HTR-8/SVneo (cell line): Measurements from ENCODE around the gene AFF2.

ENCODE experiments used
- DNase-seq: peaks from one replicate; pipeline ENCODE4 v3.0.0; 2011; ENCODE audit warnings: low spot score, mixed read lengths; ENCODE audit not compliant: insufficient read length
- FAIRE-seq: peaks from 2 replicates; lab custom pipeline; 2011; peaks lifted over from hg19 to GRCh38; lab: Jason Lieb, UNC

AFF2 gene

GRCh38 chrX:148535639-148536038, 35.2 kb downstream of the AFF2 start:
- no peak for FAIRE-seq
- DNase-seq, result no peak

DNA sequence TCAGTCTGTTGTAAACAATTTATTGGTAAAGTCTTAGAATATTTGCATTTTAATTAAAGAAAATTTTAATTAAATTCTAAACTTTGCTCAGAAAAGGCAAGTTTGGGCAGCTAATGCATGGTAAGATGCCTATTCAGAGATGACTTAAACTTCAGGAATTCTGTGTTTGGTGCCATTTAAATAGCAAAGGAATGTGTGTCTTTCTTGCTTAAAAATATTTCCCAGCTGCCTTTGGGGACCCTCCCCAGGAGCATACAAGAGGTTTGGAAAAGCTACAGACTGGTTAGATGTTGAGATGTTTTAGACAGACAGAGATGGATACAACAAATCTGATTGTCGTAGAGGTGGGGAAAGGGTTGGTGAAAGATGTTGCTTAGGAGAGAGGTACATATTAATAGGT, 36.5 kb downstream of the AFF2 start:
- FAIRE-seq (no peak), DNase-seq (no peak)

- DNase-seq (no peak), FAIRE-seq (no peak)
Measured at GRCh38 chrX:148537556-148538182, 37.3 kb downstream of the AFF2 start.

DNA sequence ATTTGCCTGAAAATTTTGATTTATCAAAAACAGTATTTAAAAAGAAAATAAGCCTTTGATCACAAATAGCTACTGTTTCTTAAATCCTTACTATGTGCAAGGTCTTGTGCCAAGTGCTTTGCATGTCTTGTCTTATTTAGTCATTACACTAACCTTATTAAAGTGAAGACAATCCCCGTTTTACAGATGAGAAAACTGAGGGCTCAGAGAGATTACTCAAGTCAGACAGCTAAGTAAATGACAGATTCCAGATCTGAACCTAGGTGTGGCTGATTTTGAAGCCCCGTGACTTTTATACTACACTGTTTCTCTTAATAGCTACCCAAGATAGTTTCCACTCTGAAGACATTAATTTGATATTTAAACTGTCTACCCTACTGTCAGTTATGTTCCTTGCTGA, 38.2 kb downstream of the AFF2 start:
- FAIRE-seq (no peak), DNase-seq (no peak)

DNA sequence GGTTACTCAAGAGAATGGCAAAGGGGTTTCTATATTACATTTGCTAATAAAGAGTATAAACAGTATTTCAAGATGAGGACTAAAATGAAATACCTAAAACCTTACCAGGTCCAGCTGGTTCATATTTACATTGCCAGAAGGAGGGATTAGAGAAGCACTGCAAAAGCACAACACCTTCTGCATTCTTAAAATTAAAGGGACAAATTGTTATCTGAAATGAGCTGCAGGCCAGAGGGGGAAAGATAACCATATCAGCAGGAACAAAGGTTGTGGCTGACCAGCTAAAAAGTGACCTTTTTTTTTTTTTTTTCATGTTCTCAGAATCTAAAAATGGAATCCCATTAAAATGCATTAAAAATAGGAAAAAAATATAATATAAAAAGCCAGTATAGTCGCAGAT, 39.7 kb downstream of the AFF2 start:
- no peak for DNase-seq
- FAIRE-seq, result no peak

DNA sequence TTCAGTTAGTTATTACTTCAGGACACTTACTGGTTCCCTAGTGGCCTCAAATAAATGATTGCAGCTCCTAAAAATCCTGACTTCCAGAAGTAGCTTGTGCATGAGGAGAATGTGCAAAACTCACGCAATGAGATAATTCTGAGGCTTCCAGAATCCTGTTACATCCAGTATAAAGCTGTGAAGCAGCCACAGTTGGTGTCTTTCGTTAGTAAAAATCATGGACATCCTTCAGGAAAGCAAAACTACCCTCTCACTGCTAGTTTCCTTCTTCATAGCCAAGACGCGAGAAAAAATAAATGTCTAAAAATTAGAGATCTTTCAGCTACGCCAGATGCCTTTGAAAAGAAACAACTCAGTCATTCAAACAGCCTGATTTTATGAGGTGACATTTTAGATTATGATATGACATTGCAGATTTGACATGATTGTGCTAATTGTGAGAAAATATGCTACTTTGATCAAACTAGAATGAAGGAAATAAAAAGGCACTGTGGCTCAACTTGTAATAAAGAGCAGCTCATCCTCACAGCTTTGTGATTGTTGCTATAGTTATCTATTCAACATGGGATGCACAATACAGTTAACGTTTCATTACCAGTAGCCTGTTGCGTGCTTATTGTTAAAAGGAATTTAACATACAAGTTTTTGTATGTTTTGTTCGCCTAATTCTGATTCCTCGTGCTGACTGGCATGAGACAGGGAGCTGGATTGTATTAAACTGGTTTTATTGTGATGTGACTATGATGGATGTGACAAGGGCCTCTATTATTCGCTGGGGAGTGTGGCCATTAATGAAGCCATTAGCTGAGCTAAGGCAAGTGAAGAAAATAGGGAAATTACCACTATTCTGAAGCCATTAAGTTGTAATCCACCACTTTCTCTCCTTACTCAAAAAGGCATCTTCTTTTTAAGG, 40.5 kb downstream of the AFF2 start:
- FAIRE-seq (no peak), DNase-seq (no peak)

DNA sequence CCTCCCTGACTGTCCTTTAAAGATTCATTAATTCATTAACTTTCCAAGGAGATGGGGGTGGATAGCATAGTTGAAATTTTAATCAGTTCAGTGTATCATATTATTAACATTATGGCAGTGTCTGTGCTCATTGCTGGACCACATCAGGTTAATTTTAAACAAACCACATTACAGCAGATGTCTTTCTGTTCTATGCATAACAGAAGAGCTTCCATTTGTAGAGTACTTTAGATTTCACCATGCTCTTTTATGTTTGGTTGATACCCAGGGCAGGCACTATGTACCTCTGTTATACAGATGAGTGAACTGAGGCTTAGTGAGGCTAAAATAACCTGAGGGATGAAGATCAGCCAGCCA, 41.1 kb downstream of the AFF2 start:
- FAIRE-seq (no peak), DNase-seq (no peak)

GRCh38 chrX:148542481-148543255, 42.3 kb downstream of the AFF2 start:
- FAIRE-seq, result no peak
- no peak for DNase-seq

GRCh38 chrX:148552775-148553174, 52.4 kb downstream of the AFF2 start:
- DNase-seq (no peak), FAIRE-seq (no peak)

- no peak for DNase-seq
- no peak for FAIRE-seq
Measured at GRCh38 chrX:148555101-148555500, 54.7 kb downstream of the AFF2 start.

- no peak for FAIRE-seq
- no peak for DNase-seq
Measured at GRCh38 chrX:148555571-148556243, 55.3 kb downstream of the AFF2 start.

DNA sequence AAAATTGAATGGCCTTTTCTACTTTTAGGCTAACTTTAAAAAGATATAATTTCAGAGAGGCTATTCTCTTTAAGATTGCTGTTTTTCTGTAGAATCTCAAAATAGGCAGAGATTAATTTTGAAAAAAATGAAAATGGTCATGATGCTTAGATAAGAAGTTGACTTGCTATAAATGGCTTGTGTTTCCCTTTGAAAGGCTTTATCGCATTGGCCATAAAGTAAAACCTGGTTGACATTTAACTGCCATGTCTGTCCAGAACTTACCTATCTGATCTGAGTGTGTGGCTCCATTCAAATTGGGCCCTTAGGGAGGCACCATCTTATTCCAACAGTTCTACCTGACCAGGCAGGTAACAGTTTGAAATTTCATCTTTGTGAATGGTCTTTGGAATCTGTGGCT, 56.1 kb downstream of the AFF2 start:
- no peak for DNase-seq
- FAIRE-seq, result no peak

- DNase-seq (no peak), FAIRE-seq (no peak)
Measured at GRCh38 chrX:148562846-148563245, 62.4 kb downstream of the AFF2 start.

GRCh38 chrX:148567229-148567628, 66.8 kb downstream of the AFF2 start:
- no peak for FAIRE-seq
- peak; percentile 0 for DNase-seq

DNA sequence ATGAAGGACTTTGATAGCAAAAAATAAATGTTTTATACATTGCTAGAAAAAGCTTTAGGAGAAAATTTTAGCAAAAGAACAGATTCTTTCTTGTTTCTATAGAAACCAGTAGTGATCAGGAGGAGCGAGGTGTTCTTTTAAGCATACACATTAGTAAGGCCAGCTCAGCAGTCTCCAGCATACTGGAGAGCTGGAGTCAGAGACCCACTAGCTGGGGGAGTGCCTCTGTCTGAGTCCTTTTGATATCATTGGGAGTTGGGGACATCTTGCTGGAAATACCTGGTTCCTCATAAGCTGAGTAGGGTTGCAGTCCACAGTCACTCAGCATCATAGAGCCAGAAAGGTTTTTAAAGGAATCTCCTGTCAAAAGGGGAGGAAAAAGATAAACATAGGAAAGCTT, 67.4 kb downstream of the AFF2 start:
- no peak for DNase-seq
- FAIRE-seq, result no peak

DNA sequence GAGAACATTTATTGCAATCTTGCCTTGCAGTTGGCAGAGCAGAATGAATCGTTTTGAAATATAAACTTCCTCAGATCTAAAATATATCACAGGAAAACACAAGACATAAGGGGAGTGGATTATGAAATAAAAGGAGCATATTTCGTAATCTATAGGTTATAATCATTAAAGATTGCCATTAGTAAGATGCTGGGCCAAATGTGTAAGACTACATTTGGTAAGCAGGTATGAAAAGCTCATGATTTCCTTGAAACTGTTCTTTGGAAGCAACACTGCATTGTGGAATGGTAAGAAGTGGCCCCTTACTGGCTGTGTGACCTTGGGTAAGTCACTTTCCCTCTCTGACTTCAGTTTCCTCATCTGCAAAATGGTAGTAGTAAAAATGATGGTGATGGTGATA, 68.3 kb downstream of the AFF2 start:
- no peak for FAIRE-seq
- no peak for DNase-seq

DNA sequence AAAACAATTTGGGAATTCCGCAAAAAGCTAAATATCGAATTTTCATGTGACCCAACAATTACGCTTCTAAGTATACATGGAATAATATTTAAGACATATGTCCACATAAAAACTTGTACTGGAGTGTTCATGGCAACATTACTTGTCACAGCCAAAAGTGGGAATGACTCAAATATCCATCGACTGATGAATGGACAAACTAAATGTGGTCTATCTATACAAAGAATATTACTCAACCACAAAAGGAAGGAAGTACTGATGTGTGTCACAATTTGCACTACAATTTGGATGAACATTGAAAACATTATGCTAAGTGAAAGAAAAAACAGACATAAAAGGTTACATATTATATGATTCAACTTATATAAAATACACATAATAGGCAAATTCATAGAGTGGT, 71.9 kb downstream of the AFF2 start:
- FAIRE-seq (no peak), DNase-seq (no peak)

DNA sequence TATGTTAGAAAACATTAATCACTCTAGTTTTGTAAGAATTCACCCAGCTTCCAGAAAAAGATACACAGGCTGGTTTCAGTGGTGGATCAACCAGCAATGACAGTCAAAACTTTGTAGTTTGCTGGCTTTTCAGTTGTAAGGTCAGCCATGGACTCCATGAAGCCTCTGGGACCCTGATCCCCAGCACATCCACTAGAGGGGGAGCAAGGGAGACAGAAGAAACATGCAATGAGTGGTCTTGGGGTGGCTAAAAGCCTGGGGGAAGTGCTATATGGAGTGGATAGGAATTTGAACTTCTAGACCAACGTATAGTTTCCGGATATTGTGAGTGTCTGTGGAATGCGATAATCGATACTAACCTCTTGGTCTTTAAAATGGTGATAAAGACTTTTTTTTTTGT, 72.7 kb downstream of the AFF2 start:
- DNase-seq (no peak), FAIRE-seq (no peak)

DNA sequence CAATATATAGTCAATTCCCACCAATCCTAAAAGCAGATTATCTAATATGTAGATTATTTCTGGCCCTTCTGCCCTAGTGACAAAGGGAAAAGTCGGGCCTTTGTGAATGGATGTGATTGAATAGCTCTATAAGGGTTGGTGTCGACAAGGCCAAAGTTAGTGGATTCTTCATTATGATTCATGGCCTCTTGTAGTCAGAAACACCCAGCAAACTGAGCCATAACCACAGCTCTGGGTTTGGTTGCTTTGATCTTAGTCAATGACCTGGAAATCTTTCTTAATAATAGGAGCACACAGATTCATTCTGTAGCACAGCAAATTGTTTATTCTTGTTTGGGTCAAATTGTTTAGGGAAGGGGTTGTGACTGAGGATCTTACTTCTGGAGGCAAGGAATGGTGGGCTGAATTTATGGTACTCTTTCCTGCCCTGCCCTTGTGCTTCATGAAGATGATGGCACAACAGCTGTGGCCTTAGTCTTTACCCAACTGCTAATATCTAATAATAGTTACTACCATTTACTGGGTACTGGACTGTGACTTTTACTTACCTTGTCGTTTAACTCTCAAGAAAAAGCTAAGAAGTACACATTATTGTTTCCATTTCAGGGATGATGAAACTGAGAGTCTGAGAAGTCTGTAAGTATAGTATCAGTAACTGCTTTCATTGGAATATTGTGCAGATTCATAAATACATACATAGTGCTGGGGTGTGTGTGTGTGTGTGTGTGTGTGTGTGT, 74.0 kb downstream of the AFF2 start:
- no peak for FAIRE-seq

DNA sequence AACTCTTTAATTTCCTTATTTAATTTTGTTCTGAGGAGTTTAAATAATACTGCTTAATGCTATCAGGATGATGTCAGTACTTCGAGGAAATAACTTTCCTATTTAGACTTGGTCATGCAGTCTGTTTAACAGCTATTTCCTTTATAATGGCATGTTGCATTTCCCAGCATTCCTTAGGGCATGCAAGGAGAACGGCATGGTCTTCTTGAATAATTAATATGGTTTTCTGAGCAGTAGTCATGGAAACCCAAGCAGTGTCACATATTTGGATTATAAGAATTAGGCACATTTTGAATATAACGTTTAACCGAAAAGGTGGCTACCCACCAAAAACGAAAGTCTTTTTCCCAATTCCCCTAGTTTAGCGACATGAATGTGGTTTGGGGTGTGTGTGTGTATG, 76.0 kb downstream of the AFF2 start:
- no peak for DNase-seq
- no peak for FAIRE-seq

More for the DNA sequence above, 74.0 kb downstream of the AFF2 start:
- no peak for DNase-seq
